ENCODE results near the gene CBFA2T3. TPM values are rescaled to one million over a fixed set of nuclear protein-coding genes. Genes with fewer than 3 reads are reported as not detected.

CBFA2T3 gene
- total RNA-seq, 1 experiment from 2014 or later: 2.9 TPM

DNA sequence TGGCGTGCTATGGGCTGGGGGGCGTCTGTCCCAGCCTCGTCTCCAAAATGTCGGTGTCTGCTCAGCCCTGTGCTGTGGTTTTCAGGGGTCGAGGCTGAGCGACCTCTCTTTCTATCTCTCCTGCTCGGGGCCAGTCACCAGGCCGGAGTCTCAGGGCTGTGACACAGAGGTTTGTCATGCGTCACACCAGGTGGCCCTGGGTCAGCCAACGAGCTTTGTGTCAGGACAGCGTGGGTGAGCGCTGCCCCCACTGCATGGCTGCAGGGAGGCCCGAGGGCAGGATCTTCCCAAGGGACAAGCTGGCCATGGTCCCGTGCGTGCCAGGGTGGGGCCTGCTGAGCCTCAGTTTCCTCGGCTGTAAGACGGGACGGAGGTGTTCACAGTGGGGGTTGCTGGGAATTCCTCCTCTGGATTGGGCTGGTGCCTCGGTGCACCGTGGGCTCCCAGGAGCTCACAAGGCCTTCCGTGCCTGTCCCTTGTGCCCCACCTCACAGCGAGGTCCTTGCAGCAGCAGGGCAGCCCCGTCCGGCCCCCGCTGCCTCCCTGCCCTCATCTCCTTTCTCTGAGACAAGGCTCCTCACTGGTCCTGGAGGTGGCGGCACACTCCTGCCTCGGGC is 50.5 kb downstream of the CBFA2T3 start:
- Histone ChIP-seq H3K23me2 (ENCODE audit: insufficient read length, low read depth, low read length, poor library complexity, severe bottlenecking) (no peaks in the 10 kb centered on the region), H2AFZ (ENCODE audit: low read length) (no peak overlapping the region), H3K18ac (ENCODE audit: insufficient read length, low read depth, low read length) (no peak overlapping the region), H3T11ph (ENCODE audit: low read length) (no peak overlapping the region), H3K27ac (ENCODE audit: insufficient read length, low read depth, low read length) (no peak overlapping the region), H3K79me2 (ENCODE audit: insufficient read depth, low read length) (no peaks in the 10 kb centered on the region), H3K4me1 (ENCODE audit: insufficient read depth, low read length) (no peaks in the 10 kb centered on the region; the same call in 1 of the 2 replicates), H2BK15ac (ENCODE audit: low read depth, low read length) (no peak overlapping the region), H3K14ac (ENCODE audit: insufficient read depth, low read length) (no peak overlapping the region), H3K23ac (ENCODE audit: insufficient read length, low read depth, low read length) (no peak overlapping the region), H3K27me3 (ENCODE audit: insufficient read depth, low read length) (no peaks in the 10 kb centered on the region), H3K4me2 (ENCODE audit: insufficient read depth, insufficient read length, low read length) (no peak overlapping the region), H2BK12ac (ENCODE audit: insufficient read length, low read depth, low read length) (no peak overlapping the region), H2BK5ac (ENCODE audit: insufficient read length, low read length) (no peak overlapping the region), H2BK120ac (ENCODE audit: low read depth, low read length, poor library complexity, severe bottlenecking) (no peak overlapping the region), H4K91ac (ENCODE audit: insufficient read length, low read depth, low read length) (no peak overlapping the region), H3K4ac (ENCODE audit: low read depth, low read length) (no peak overlapping the region), H3K9me3 (ENCODE audit: control insufficient read depth, low read depth, low read length) (no peaks in the 10 kb centered on the region), H4K8ac (replicated peaks; ENCODE audit: insufficient read length, low read depth, low read length) (no peak overlapping the region), H2AK5ac (ENCODE audit: insufficient read length, low read length) (no peak overlapping the region), H4K20me1 (ENCODE audit: control insufficient read depth, insufficient read depth, insufficient read length) (no peaks in the 10 kb centered on the region), H2BK20ac (ENCODE audit: low read depth, low read length, poor library complexity, severe bottlenecking) (no peak overlapping the region), H4K5ac (ENCODE audit: insufficient read length, low read depth, low read length) (no peak overlapping the region), H3K79me1 (ENCODE audit: insufficient read depth, low read depth, low read length, poor library complexity, severe bottlenecking) (no peaks in the 10 kb centered on the region), H3K56ac (ENCODE audit: insufficient read length, low read depth, low read length) (no peak overlapping the region), H3K9ac (ENCODE audit: extremely low read depth, insufficient read length, low read length) (no peak overlapping the region)
- Mint-ChIP-seq H3K27ac (no peak overlapping the region; a peak in 1 of 7 replicates), H3K36me3 (ENCODE audit: insufficient read depth in 1 of 3, low read depth in 3 of 3) (no peaks in the 10 kb centered on the region), H3K4me3 (no peak overlapping the region), H3K4me1 (peaks cover 16 to 29% of the 10 kb centered on the region in 2 experiments), H3K27me3 (ENCODE audit: low read depth) (no peaks in the 10 kb centered on the region; the same call in none of the 2 replicates), H3K9me3 (peaks cover 2 to 3% of the 10 kb centered on the region in 2 experiments; a peak in 3 of 5 replicates)
- no CpG with 5 or more reads among the region's 27 CpGs for WGBS (ENCODE audit: extremely low coverage, insufficient read length, low lambda C conversion rate)
- no peak for DNase-seq
- TF ChIP-seq, protein P1, sequence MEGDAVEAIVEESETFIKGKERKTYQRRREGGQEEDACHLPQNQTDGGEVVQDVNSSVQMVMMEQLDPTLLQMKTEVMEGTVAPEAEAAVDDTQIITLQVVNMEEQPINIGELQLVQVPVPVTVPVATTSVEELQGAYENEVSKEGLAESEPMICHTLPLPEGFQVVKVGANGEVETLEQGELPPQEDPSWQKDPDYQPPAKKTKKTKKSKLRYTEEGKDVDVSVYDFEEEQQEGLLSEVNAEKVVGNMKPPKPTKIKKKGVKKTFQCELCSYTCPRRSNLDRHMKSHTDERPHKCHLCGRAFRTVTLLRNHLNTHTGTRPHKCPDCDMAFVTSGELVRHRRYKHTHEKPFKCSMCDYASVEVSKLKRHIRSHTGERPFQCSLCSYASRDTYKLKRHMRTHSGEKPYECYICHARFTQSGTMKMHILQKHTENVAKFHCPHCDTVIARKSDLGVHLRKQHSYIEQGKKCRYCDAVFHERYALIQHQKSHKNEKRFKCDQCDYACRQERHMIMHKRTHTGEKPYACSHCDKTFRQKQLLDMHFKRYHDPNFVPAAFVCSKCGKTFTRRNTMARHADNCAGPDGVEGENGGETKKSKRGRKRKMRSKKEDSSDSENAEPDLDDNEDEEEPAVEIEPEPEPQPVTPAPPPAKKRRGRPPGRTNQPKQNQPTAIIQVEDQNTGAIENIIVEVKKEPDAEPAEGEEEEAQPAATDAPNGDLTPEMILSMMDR (conservative IDR thresholded peaks at IDR 0.05): no peak

Data from H9 (cell line).